Naive B cell (primary cell): ENCODE measurements around the gene CTRL. TPM values are rescaled to one million over a fixed set of nuclear protein-coding genes. Genes with fewer than 3 reads are reported as not detected.
A peak's percentile ranks its signal among the peaks of the same experiment; 100 is the strongest.
"Not testable (repeated sequence)": the region's sequence is repeated elsewhere in the genome, so short reads cannot be mapped to it uniquely, and the experiment has no call there.

Experiments
- ATAC-seq, 2 donors: fragments of 150-1000 bp; cut with Tn5 transposase; 2 replicates each; pipeline ENCODE4 v1.10.0; 2021; ENCODE audit warnings: low read depth in 2 of 2, mild to moderate bottlenecking in 2 of 2, moderate library complexity in 2 of 2
- DNase-seq: peaks from one replicate; pipeline ENCODE4 v3.0.0; 2022
- H3K27ac Mint-ChIP-seq, 6 donors: one replicate each; pipeline ENCODE4 v1.8.0; 2020 to 2022; ENCODE audit warnings: mild to moderate bottlenecking in 6 of 6, mixed read lengths in 6 of 6, moderate library complexity in 5 of 6, inconsistent platforms in 2 of 6
- H3K27me3 Mint-ChIP-seq, 3 donors: one replicate each; pipeline ENCODE4 v1.8.0; 2021 to 2022; ENCODE audit warnings: mixed read lengths in 3 of 3, mild to moderate bottlenecking in 1 of 3
- H3K36me3 Mint-ChIP-seq, 2 donors: one replicate each; pipeline ENCODE4 v1.8.0; 2020 to 2022; ENCODE audit warnings: mixed read lengths in 2 of 2, inconsistent platforms in 1 of 2, mild to moderate bottlenecking in 1 of 2
- H3K4me1 Mint-ChIP-seq, 3 donors: one replicate each; pipeline ENCODE4 v1.8.0; 2020 to 2022; ENCODE audit warnings: mixed read lengths in 3 of 3, inconsistent platforms in 1 of 3, mild to moderate bottlenecking in 1 of 3, moderate library complexity in 1 of 3
- H3K4me3 Mint-ChIP-seq, 8 donors: one replicate each; pipeline ENCODE4 v1.8.0; 2020 to 2022; ENCODE audit warnings: mild to moderate bottlenecking in 8 of 8, mixed read lengths in 8 of 8, moderate library complexity in 8 of 8, inconsistent platforms in 2 of 8
- H3K9me3 Mint-ChIP-seq, 7 donors: one replicate each; pipeline ENCODE4 v1.8.0; 2020 to 2022; ENCODE audit warnings: mixed read lengths in 7 of 7, mild to moderate bottlenecking in 5 of 7, inconsistent platforms in 2 of 7, moderate library complexity in 1 of 7
- polyA plus RNA-seq, 6 donors: library from polyadenylated mRNA; unstranded; fragments of 300-500 nt; fragmentation: Illumina TruSeq; gene quantifications; one replicate each; pipeline ENCODE4 v1.2.3, GENCODE V29; 2021; ENCODE audit warnings: low read depth in 6 of 6

The CTRL gene
- polyA plus RNA-seq, 6 donors from 2014 or later = 0.65 to 3.2 (median 1.3) TPM

DNA sequence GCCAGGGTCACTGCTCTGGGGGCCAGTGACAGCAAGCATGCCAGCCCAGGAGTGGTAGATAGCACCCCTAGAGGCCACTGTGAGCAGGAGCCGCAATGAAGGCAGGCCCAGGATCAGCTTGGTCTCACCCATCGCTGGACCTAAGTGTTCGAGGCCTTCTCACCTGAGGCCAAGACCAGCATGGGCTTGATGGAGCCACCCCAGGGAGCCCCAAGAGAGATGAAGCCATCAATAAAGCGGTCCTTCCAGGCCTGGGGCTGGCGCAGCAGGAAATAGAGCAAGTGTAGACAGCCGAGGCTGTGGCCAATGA lies 10.5 kb upstream of the CTRL start:
- Mint-ChIP-seq H3K36me3 (no peaks in the 10 kb centered on the region), H3K27ac (peak overlapping the region in 1 of 6 donors; percentile 57), H3K4me3 (no peak overlapping the region), H3K9me3 (no peaks in the 10 kb centered on the region), H3K4me1 (peaks cover 11 to 28% (median 15%) of the 10 kb centered on the region in 3 donors), H3K27me3 (no peaks in the 10 kb centered on the region)
- ATAC-seq (peak; percentile 54 to 65), DNase-seq (no peak)

GRCh38 chr16:67941469-67942199 lies 10.0 kb upstream of the CTRL start:
- H3K4me1 Mint-ChIP-seq = peaks cover 16 to 33% (median 21%) of the 10 kb centered on the region in 3 donors
- ATAC-seq (no peak), DNase-seq (no peak)
- H3K9me3 Mint-ChIP-seq = no peaks in the 10 kb centered on the region
- no peaks in the 10 kb centered on the region for H3K36me3 Mint-ChIP-seq
- no peaks in the 10 kb centered on the region for H3K27me3 Mint-ChIP-seq
- H3K27ac Mint-ChIP-seq = no peak overlapping the region
- H3K4me3 Mint-ChIP-seq = no peak overlapping the region

DNA sequence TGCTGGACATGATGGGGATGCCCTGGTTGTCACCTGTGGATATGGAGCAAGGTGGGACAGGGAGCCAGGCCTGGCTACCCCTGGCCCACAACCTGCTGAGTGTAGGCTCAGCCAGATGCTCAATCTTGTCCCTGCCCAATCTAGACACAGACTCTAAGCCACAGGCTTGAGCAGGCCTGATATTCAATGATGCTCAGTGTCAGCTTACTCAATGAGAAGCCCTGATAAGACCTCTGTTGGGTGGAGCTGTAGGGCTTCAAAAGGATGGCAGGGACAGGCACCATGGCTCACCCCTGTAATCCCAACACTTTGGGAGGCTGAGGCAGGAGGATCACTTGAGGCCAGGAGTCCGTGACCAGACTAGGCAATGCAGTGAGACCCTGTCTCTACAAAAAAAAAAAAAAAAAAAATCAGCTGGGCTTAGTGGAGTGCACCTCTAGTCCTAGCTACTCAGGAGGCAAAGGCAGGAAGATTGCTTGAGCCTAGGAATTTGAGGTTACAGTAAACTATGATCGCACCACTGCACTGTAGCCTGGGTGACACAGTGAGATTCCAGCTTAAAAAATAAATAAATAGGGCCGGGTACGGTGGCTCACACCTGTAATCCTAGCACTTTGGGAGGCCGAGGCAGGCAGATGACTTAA lies 8.9 kb upstream of the CTRL start:
- H3K36me3 Mint-ChIP-seq = peaks cover 0 to 4% of the 10 kb centered on the region in 2 donors
- H3K9me3 Mint-ChIP-seq = no peaks in the 10 kb centered on the region
- H3K4me1 Mint-ChIP-seq = peaks cover 20 to 37% (median 24%) of the 10 kb centered on the region in 3 donors
- no peaks in the 10 kb centered on the region for H3K27me3 Mint-ChIP-seq
- H3K27ac Mint-ChIP-seq = peak overlapping the region in 5 of 6 donors; percentile 26 to 86 (median 51)
- no peak for ATAC-seq
- H3K4me3 Mint-ChIP-seq = peak overlapping the region in 4 of 8 donors; percentile 42 to 56 (median 47)
- DNase-seq = no peak

DNA sequence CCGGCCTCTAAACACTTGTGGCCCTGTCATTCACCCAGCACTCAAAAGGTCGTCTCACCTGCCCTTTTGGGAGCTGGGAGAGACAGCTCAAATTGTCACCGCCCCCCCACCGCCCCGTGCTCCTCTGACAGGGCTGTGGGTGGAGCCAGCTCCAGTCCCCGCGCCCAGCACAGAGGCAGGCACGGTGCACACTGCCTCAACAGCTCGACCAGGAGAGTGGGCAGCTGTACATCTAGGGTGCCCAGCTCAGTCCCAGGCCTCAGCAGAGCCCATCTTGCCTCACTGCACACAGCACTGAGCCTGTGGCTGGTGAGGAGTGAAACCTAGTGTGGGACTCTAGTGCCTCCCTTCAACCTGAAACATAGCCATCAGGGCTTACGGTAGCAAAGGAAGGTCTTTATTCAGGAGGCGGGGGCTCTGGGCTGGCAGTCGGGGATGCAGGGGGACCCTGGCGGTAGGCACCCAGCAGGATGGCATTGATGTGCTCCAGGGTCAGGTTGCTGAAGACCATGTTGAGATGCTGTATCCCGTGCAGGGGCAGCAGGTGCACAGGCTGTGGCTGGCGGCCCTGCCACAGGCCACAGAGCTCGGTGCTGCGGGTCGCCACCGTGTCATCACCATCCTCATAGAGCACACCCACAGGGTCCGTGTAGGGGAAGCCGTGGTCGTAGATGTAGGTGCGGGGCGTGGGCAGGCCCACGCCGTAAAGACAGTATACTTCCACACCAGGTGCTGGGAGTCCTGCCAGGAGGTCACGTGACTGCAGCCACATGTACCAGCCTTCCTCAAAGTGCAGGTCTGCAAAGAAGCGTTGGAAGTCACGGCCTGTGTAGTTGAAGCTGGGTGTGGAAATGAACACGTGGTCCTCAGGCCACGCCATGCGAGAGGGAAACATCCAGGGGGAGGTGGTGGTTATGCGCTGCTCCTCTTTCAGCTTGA lies 8.1 kb upstream of the CTRL start:
- H3K36me3 Mint-ChIP-seq = peaks cover 0 to 10% of the 10 kb centered on the region in 2 donors
- H3K4me3 Mint-ChIP-seq = peak overlapping the region in 6 of 8 donors; percentile 42 to 61 (median 52)
- H3K4me1 Mint-ChIP-seq = peaks cover 28 to 44% (median 32%) of the 10 kb centered on the region in 3 donors
- DNase-seq (no peak), ATAC-seq (no peak)
- H3K27ac Mint-ChIP-seq = peak overlapping the region in 5 of 6 donors; percentile 26 to 92 (median 81)
- H3K9me3 Mint-ChIP-seq = no peaks in the 10 kb centered on the region
- H3K27me3 Mint-ChIP-seq = no peaks in the 10 kb centered on the region

- H3K27ac Mint-ChIP-seq = peak overlapping the region in 3 of 6 donors; percentile 32 to 97 (median 50)
- DNase-seq, ATAC-seq, H3K9me3 Mint-ChIP-seq, H3K27me3 Mint-ChIP-seq: not testable (repeated sequence)
- H3K4me1 Mint-ChIP-seq = peaks cover 32 to 42% (median 36%) of the 10 kb centered on the region in 3 donors
- H3K36me3 Mint-ChIP-seq = peaks cover 0 to 10% of the 10 kb centered on the region in 2 donors
- H3K4me3 Mint-ChIP-seq = peak overlapping the region in 7 of 8 donors; percentile 33 to 100 (median 99)
These were observed 6.1 kb upstream of the CTRL start for GRCh38 chr16:67937713-67938112.

- H3K4me3 Mint-ChIP-seq = peak overlapping the region; percentile 99 to 100 (median 99)
- peak overlapping the region; percentile 90 to 99 (median 97) for H3K27ac Mint-ChIP-seq
- peak; percentile 86 for DNase-seq
- H3K4me1 Mint-ChIP-seq = peaks cover 30 to 46% (median 36%) of the 10 kb centered on the region in 3 donors
- H3K27me3 Mint-ChIP-seq = no peaks in the 10 kb centered on the region
- H3K36me3 Mint-ChIP-seq = peaks cover 0 to 10% of the 10 kb centered on the region in 2 donors
- ATAC-seq = peak; percentile 74
- H3K9me3 Mint-ChIP-seq = no peaks in the 10 kb centered on the region
These were observed 5.4 kb upstream of the CTRL start for GRCh38 chr16:67936880-67937605.

DNA sequence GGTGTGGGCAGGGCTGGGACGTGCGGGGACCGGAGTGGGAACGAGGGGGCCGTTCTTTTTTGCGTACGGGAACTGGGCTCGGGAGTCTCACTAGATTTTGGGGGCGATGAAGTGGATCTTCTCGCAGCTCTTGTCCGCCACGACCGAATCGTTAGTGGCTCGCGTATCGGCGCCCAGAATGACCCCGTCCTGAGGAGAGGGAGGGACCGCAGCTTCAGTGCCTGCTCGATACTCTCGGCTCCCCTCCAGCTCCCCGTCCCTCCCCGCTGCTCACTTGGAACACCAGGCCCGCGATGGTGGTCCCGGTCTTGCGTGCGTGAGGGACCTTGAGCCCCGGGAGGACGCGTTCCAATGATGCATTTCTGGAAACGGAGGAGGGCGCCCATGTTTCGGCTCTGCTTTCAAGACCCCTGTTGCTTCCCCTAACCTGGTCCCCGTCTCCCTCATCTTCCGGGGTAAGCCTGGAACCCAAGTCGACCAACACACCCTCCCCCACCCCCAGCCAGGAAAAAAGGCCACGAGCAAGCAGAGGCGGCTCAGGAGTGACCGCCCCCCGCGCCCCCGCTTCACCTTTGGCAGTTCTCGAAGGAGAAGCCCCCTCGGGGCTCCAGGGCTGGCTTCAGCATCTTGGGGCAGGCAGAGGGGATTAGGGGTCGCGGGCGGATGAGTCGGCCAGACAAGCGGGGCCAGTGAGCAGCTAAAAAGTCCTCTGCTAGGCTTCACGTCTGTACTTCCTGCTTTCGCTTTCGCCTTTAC lies 4.6 kb upstream of the CTRL start, which contains the start of gene PSMB10:
Gene PSMB10 (minus strand): TSS at position 727 of the 756 bp plus-strand sequence. CDS start 101 bp downstream, at position 626.
- no peak for DNase-seq
- peaks cover 0 to 10% of the 10 kb centered on the region in 2 donors for H3K36me3 Mint-ChIP-seq
- ATAC-seq = peak; percentile 7 to 9
- H3K4me1 Mint-ChIP-seq = peaks cover 33 to 40% (median 36%) of the 10 kb centered on the region in 3 donors
- H3K27me3 Mint-ChIP-seq = no peaks in the 10 kb centered on the region
- H3K4me3 Mint-ChIP-seq = peak within 1 kb of the TSS; percentile 99 to 100 (median 99)
- no peaks in the 10 kb centered on the region for H3K9me3 Mint-ChIP-seq
- H3K27ac Mint-ChIP-seq = peak within 1 kb of the TSS; percentile 90 to 99 (median 97)

- ATAC-seq = peak; percentile 86 to 87
- Mint-ChIP-seq H3K9me3 (no peaks in the 10 kb centered on the region), H3K36me3 (peaks cover 0 to 10% of the 10 kb centered on the region in 2 donors), H3K4me3 (peak overlapping the region; percentile 99 to 100 (median 99)), H3K27ac (peak overlapping the region; percentile 90 to 99 (median 97)), H3K4me1 (peaks cover 34 to 36% (median 35%) of the 10 kb centered on the region in 3 donors), H3K27me3 (no peaks in the 10 kb centered on the region)
- DNase-seq = peak; percentile 89
These were observed 3.9 kb upstream of the CTRL start for GRCh38 chr16:67935402-67936123.

GRCh38 chr16:67935101-67935401 lies 3.4 kb upstream of the CTRL start:
- Mint-ChIP-seq H3K4me1 (peaks cover 30 to 34% (median 31%) of the 10 kb centered on the region in 3 donors), H3K4me3 (peak overlapping the region in 6 of 8 donors; percentile 99 to 100 (median 99)), H3K9me3 (no peaks in the 10 kb centered on the region), H3K27me3 (no peaks in the 10 kb centered on the region), H3K27ac (peak overlapping the region; percentile 90 to 99 (median 96)), H3K36me3 (peaks cover 0 to 10% of the 10 kb centered on the region in 2 donors)
- DNase-seq = no peak
- ATAC-seq = no peak

GRCh38 chr16:67934306-67935100 lies 2.8 kb upstream of the CTRL start:
- Mint-ChIP-seq H3K9me3 (no peaks in the 10 kb centered on the region), H3K27ac (peak overlapping the region in 5 of 6 donors; percentile 47 to 99 (median 97)), H3K4me1 (peaks cover 25 to 29% (median 29%) of the 10 kb centered on the region in 3 donors), H3K4me3 (peak overlapping the region in 5 of 8 donors; percentile 3 to 99 (median 71)), H3K36me3 (peaks cover 0 to 10% of the 10 kb centered on the region in 2 donors), H3K27me3 (no peaks in the 10 kb centered on the region)
- no peak for ATAC-seq
- DNase-seq = no peak

- peaks cover 25 to 29% (median 25%) of the 10 kb centered on the region in 3 donors for H3K4me1 Mint-ChIP-seq
- ATAC-seq = no peak
- H3K36me3 Mint-ChIP-seq = peaks cover 0 to 10% of the 10 kb centered on the region in 2 donors
- H3K9me3 Mint-ChIP-seq = no peaks in the 10 kb centered on the region
- no peak for DNase-seq
- peak overlapping the region in 5 of 8 donors; percentile 10 to 71 (median 45) for H3K4me3 Mint-ChIP-seq
- peak overlapping the region in 3 of 6 donors; percentile 37 to 92 (median 62) for H3K27ac Mint-ChIP-seq
- no peaks in the 10 kb centered on the region for H3K27me3 Mint-ChIP-seq
These were observed 2.1 kb upstream of the CTRL start for GRCh38 chr16:67933805-67934204.
